HG03066 (cell line): ENCODE measurements around the gene NKAIN2.

ENCODE experiments used
- ATAC-seq: cut with Tn5 transposase; IDR thresholded peaks from one replicate; pipeline ENCODE4 v1.9.1; 2021; ENCODE audit warnings: low read depth; ENCODE audit not compliant: unreplicated experiment

Gene NKAIN2

GRCh38 chr6:124830506-124830905, 1026.8 kb downstream of the NKAIN2 start:
- ATAC-seq: no peak

GRCh38 chr6:124854338-124854922, 1050.8 kb downstream of the NKAIN2 start:
- ATAC-seq: no peak

GRCh38 chr6:124857746-124858145, 1054.1 kb downstream of the NKAIN2 start:
- ATAC-seq: no peak

- no peak for ATAC-seq
Observed at GRCh38 chr6:124858564-124858963, 1054.9 kb downstream of the NKAIN2 start.

GRCh38 chr6:124859366-124859765, 1055.7 kb downstream of the NKAIN2 start:
- ATAC-seq: no peak

- no peak for ATAC-seq
Observed at GRCh38 chr6:124866040-124866439, 1062.4 kb downstream of the NKAIN2 start.

- ATAC-seq: no peak
Observed at GRCh38 chr6:124867121-124867520, 1063.5 kb downstream of the NKAIN2 start.

- no peak for ATAC-seq
Observed at GRCh38 chr6:124868481-124868880, 1064.8 kb downstream of the NKAIN2 start.

- ATAC-seq: no peak
Observed at GRCh38 chr6:124869416-124869815, 1065.8 kb downstream of the NKAIN2 start.

- ATAC-seq: no peak
Observed at GRCh38 chr6:124870611-124871459, 1067.2 kb downstream of the NKAIN2 start.

- peak; percentile 81 for ATAC-seq
Observed at GRCh38 chr6:124872361-124873065, 1068.8 kb downstream of the NKAIN2 start.

GRCh38 chr6:124873066-124873410, 1069.4 kb downstream of the NKAIN2 start:
- ATAC-seq: peak; percentile 6
